Ascending aorta (tissue), 2 donors: ENCODE results near the gene FOXJ3. TPM values are rescaled to one million over a fixed set of nuclear protein-coding genes. Genes with fewer than 3 reads are reported as not detected.

Experiments
- DNase-seq, 2 donors: peaks; one replicate each; pipeline ENCODE4 v3.0.0-alpha.2; 2019; ENCODE audit warnings: low spot score in 2 of 2
- H3K27ac ChIP-seq, 2 donors: fragments of 200-600 bp; sonication (generic); one replicate each; pipeline ENCODE4 v1.5.1; 2016 to 2017; ENCODE audit warnings: mild to moderate bottlenecking in 1 of 2
- H3K27me3 ChIP-seq: fragments of 200-600 bp; sonication (generic); one replicate; pipeline ENCODE4 v1.5.1; 2017
- H3K36me3 ChIP-seq, 2 donors: fragments of 200-600 bp; sonication (generic); one replicate each; pipeline ENCODE4 v1.5.1; 2016
- H3K4me1 ChIP-seq, 2 donors: fragments of 200-600 bp; sonication (generic); one replicate each; pipeline ENCODE4 v1.5.1; 2016 to 2017; ENCODE audit warnings: mild to moderate bottlenecking in 1 of 2
- H3K4me3 ChIP-seq, 2 donors: fragments of 200-600 bp; sonication (generic); one replicate each; pipeline ENCODE4 v1.5.1; 2016 to 2017; ENCODE audit warnings: mild to moderate bottlenecking in 1 of 2
- H3K9me3 ChIP-seq, 2 donors: fragments of 200-600 bp; sonication (generic); one replicate each; pipeline ENCODE4 v1.5.1; 2016
- intact Hi-C: fragments of 100-400 bp; cut with DNase I; formaldehyde crosslinking; loops from one replicate; pipeline ENCODE4 v1.15.1; 2023
- total RNA-seq: library from RNA; depleted of rRNA; stranded (reverse); fragments of >200 nt; gene quantifications from one replicate; pipeline ENCODE4 v1.1.0, GENCODE V29; 2016
- TF ChIP-seq, protein P1 (sequence below), 3 experiments: fragments of 200-600 bp in 2 of 3; fragments of 450-650 bp in 1 of 3; sonication (generic) in 2 of 3; IDR thresholded peaks; one replicate each; pipeline ENCODE4 v1.5.1; 2016 to 2019; ENCODE audit warnings: antibody characterized with exemption in 3 of 3, mild to moderate bottlenecking in 1 of 3, moderate library complexity in 1 of 3

The FOXJ3 gene
- total RNA-seq, 1 donor from 2014 or later = 62.8 TPM

DNA sequence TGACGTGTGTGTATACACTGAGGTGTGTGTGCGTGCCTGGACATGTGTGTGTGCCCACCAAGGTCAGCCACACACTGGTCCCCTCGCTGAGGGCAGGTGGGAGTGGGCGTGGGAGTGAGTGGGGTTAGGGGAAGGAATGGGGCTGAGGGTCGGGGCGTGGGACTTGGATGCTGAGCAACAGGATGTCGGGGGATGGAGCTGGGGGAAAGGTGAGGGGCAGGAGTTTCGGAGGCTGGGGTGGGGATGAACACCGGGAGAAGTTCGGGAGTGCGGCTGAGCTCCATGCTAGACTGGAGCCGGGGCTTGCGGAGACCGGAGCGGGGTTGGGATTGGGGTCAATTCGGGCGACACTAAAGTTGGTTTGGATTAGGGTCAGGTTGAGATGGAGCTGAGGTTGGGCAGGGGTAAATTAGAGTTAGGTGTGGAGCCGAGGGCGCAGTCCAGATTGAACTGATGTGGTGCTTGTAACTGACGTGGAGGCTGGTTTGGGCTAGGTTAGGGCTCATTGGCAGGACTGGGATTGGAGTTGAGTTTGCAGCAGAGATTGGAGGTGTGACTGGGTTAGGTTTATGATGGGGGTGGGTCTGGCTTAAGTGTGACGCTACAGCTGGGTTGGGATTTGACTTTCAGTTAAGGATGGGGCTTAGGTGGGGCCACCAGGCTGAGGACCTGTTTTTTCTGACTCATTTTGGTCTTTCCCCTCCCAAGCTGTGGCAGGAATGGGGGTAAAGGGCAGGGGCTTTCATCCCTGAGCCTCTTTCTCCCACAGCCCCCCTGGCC, 167.2 kb downstream of the FOXJ3 start:
- TF ChIP-seq, protein P1, sequence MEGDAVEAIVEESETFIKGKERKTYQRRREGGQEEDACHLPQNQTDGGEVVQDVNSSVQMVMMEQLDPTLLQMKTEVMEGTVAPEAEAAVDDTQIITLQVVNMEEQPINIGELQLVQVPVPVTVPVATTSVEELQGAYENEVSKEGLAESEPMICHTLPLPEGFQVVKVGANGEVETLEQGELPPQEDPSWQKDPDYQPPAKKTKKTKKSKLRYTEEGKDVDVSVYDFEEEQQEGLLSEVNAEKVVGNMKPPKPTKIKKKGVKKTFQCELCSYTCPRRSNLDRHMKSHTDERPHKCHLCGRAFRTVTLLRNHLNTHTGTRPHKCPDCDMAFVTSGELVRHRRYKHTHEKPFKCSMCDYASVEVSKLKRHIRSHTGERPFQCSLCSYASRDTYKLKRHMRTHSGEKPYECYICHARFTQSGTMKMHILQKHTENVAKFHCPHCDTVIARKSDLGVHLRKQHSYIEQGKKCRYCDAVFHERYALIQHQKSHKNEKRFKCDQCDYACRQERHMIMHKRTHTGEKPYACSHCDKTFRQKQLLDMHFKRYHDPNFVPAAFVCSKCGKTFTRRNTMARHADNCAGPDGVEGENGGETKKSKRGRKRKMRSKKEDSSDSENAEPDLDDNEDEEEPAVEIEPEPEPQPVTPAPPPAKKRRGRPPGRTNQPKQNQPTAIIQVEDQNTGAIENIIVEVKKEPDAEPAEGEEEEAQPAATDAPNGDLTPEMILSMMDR (IDR thresholded peaks at IDR 0.05) = no peak
- intact Hi-C loops = no loop called here
- no peaks in the 10 kb centered on the region for H3K27me3 ChIP-seq
- no peak overlapping the region for H3K4me3 ChIP-seq
- no peaks in the 10 kb centered on the region for H3K36me3 ChIP-seq
- H3K9me3 ChIP-seq = no peaks in the 10 kb centered on the region
- DNase-seq = no peak
- H3K4me1 ChIP-seq = peaks cover 0 to 1% of the 10 kb centered on the region in 2 donors
- no peak overlapping the region for H3K27ac ChIP-seq

DNA sequence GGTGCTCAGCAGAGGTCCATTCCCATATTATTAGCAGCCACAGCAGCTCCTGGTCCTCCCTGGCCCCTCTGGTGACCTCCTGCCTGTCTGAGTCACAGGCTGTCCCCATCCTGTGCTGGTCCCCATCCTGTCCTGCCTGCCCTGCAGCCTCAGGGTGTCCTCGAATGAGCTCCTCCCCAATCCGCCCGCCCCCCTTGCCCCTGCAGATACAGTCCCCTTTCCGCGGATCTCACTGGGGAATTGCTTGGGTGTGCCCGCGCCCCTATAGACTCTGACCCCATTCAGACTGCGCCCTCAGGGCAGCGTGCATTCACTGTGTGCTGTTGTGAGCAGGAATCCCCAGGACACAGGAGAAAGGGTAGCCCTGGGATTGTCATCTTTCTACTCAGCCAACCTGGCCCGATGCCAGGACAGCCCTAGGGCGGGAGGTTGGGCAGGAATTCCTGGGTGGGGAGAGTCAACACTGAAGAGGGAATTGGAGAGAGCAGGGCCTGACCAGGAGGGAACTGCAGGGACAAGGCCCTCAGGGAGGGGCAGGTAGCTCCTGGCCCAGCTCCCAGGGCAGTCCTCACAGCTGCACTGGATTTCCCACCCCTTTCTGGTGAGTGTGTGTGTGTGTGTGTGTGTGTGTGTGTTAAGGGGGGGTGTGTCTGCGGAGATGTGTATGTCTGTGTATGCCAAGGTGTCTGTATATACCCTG, 169.4 kb downstream of the FOXJ3 start:
- H3K9me3 ChIP-seq = no peaks in the 10 kb centered on the region
- no peak overlapping the region for H3K4me3 ChIP-seq
- H3K27me3 ChIP-seq = no peaks in the 10 kb centered on the region
- intact Hi-C loops = no loop called here
- H3K4me1 ChIP-seq = no peaks in the 10 kb centered on the region
- H3K27ac ChIP-seq = no peak overlapping the region
- no peaks in the 10 kb centered on the region for H3K36me3 ChIP-seq
- TF ChIP-seq, protein P1 (IDR thresholded peaks at IDR 0.05) = no peak
- DNase-seq = no peak

DNA sequence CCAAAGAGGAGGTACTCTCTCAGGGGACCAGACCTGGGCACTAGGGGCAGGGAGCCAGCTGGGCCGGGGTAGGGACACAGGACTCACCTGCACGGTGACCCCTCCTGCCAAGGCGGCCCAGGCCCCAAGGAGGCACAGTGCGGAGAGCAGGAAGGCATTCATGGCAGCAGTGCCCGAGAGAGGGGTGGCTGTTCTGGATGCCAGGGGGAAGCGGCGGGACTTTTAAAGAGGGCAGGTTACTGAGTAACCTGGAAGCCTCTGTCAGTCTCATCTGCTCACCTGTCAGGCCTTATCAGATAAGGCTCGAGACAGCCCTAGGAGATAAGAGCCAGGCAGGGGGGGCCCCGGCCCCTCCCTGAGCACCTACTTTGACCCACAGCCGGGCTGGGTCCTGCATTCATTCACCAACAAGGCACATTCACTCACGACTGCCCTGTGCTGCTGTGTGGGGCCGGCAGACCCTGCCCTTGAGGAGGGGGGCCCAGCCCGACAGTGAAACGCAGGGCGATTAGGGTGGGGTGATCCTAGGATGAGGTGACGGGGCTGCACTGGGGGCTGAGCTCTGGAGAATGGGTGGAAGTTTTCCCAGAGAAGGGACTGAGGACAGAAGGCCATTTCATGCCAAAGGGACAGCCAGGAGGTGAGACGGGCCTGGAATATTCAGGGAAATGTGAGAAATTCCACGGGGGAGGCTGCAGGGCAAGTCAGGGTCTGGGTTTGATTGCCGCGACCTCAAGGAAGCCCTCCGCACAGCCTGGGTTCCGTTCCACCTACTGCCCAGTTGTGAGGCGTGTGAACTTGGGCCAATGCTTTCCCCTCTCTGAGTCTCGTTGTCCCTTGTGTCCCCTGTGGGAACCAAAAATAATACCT, 170.2 kb downstream of the FOXJ3 start, which contains the start of gene GUCA2A:
GUCA2A (minus strand) TSS at position 195 of the 870 bp plus-strand sequence; CDS start at position 162, 33 bp downstream.
- Histone ChIP-seq H3K4me3 (no peak within 1 kb of the TSS), H3K27ac (no peak within 1 kb of the TSS), H3K9me3 (no peaks in the 10 kb centered on the region), H3K27me3 (no peaks in the 10 kb centered on the region), H3K36me3 (no peaks in the 10 kb centered on the region), H3K4me1 (no peaks in the 10 kb centered on the region)
- intact Hi-C loops = no loop called here
- DNase-seq = no peak
- TF ChIP-seq, protein P1 (IDR thresholded peaks at IDR 0.05) = no peak

DNA sequence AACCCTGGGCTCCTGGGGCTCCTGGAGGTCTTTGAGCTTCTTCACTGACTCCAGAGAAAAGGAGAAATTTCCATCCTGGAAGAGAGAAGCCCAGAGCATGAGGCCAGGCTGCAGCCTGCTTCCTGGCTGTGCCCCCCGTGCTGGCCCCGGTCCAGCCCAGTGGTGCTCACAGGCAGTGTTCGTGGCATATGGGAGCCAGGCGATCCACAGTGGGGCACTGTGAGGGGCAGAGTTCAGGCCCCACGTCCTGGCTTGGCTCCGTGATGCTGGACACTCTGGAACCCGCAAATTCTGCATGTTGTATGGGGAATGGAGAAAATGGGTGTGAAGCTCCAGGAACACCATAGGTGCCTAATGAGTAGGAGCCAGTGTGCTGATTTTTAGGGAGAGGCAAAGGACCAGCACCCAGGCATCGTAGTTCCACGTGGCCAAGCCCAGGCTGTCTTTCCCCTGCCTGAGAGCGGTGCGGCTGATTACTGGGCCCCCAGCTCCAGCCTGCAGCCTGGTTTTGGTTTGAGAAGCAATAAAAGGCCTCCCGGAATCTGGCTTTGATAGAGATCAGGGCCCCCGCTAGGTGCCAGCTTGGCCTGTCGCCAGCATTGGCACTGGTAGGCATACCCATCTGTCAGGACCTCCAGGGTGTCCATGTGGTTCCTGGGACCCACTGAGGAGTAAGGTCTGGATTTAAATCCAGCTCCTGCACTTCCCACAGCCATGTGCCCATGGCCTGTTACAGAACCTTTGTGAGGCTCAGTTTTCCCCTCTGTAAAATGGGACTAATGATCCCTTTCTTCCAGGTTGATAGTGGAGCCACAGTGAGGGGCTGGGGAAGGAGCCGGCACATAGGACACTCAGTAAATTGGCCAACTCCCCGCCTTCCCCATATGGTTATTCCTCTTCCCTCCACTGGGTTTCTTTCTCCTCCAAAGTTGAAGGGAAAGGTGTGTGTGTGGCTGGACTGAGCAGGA, 171.2 kb downstream of the FOXJ3 start:
- no peaks in the 10 kb centered on the region for H3K36me3 ChIP-seq
- no peaks in the 10 kb centered on the region for H3K9me3 ChIP-seq
- DNase-seq = no peak
- H3K4me1 ChIP-seq = no peaks in the 10 kb centered on the region
- intact Hi-C loops = no loop called here
- H3K27ac ChIP-seq = no peak overlapping the region
- TF ChIP-seq, protein P1 (IDR thresholded peaks at IDR 0.05) = no peak
- no peaks in the 10 kb centered on the region for H3K27me3 ChIP-seq
- no peak overlapping the region for H3K4me3 ChIP-seq
